Stimulated activated CD8-positive, alpha-beta memory T cell treated with anti-CD3 and anti-CD28 coated beads, Interleukin-12 subunit alpha, Interleukin-12 subunit beta, amount 100 ng/mL, for 24 hours (primary cell): Measurements from ENCODE around the gene ARL14EP.

Experiments used
- DNase-seq: peaks from one replicate; pipeline ENCODE4 v3.0.0-alpha.2; 2020; ENCODE audit errors: extremely low read depth

ARL14EP gene

GRCh38 chr11:30380846-30381245, 57.9 kb downstream of the ARL14EP start:
- DNase-seq: no peak

- no peak for DNase-seq
Observed at GRCh38 chr11:30381879-30382278, 59.0 kb downstream of the ARL14EP start.
